Mammary epithelial cell (primary cell): Measurements from ENCODE around the gene MBD6.

Experiments
- CTCF ChIP-seq, 2 donors: IDR thresholded peaks in 1 of 2; conservative IDR thresholded peaks in 1 of 2; 2 replicates each; pipeline ENCODE4 v1.5.1; 2011 to 2012; ENCODE audit warnings: inconsistent platforms in 2 of 2, low read length in 2 of 2, mild to moderate bottlenecking in 2 of 2, control low read depth in 1 of 2, low read depth in 1 of 2; ENCODE audit not compliant: insufficient read depth in 1 of 2; ENCODE audit errors: extremely low read depth in 1 of 2
- EZH2 ChIP-seq: IDR thresholded peaks from 2 replicates; pipeline ENCODE4 v1.6.1; 2012; ENCODE audit warnings: low read length, inconsistent platforms, borderline replicate concordance

GRCh38 chr12:57563358-57563757 lies 40.7 kb downstream of the MBD6 start:
- TF ChIP-seq CTCF (conservative IDR thresholded peaks at IDR 0.05 in 1 of 2, IDR thresholded peaks at IDR 0.05 in 1 of 2; ENCODE audit: extremely low read depth in 1 of 2, insufficient read depth in 1 of 2, low read depth in 1 of 2, low read length in 2 of 2) (no peak), EZH2 (no peak)
